GM11168 (cell line): Measurements from ENCODE around the gene NTN1.
"Not testable (repeated sequence)": the region's sequence is repeated elsewhere in the genome, so short reads cannot be mapped to it uniquely, and the experiment has no call there.

Experiments
- in situ Hi-C: fragments of 300-500 bp; cut with MboI; formaldehyde crosslinking; loops from one replicate; pipeline ENCODE4 v1.12.0; 2022; ENCODE audit warnings: low sequenced_read_pairs; ENCODE audit not compliant: unreplicated experiment

Gene NTN1

GRCh38 chr17:9142772-9143494 lies 121.6 kb downstream of the NTN1 start:
- in situ Hi-C loops = no loop called here

GRCh38 chr17:9144502-9145249 lies 123.4 kb downstream of the NTN1 start:
- in situ Hi-C loops = no loop called here

- in situ Hi-C loops = no loop called here
Observed at GRCh38 chr17:9146064-9146463, 124.8 kb downstream of the NTN1 start.

GRCh38 chr17:9148905-9149525 lies 127.7 kb downstream of the NTN1 start:
- in situ Hi-C loops = no loop called here

DNA sequence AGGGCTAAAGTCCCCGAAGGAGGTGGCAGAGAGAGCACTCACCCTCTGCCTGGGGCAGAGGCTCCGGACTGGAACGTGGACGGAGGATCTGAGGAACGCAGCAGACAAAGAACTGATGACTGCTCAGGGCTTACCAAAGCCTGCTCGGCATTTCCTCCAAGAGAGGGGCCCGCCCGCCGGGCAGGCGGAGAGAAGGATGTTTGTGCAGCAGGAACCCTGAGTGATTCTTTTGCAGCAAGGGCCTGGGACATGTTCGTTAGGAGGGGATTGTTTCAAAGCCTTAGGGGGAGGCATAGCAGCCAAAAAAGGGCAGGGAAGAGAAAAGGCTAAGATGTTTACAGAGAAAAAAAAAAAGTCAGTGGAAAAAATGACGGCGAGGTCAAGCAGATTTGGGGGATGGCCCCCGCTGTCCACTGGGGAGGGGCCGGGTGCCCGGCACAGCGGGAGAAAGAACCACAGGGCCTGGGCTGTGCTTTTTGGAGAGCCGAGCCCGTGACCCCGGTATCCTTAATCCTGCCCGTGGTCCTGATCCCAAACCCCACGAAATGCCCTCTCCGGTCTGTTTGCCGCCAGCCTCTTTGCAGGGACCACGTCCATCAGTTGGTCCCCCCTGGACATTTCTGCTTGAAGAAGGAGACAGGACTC lies 129.3 kb downstream of the NTN1 start:
- in situ Hi-C loops = no loop called here

DNA sequence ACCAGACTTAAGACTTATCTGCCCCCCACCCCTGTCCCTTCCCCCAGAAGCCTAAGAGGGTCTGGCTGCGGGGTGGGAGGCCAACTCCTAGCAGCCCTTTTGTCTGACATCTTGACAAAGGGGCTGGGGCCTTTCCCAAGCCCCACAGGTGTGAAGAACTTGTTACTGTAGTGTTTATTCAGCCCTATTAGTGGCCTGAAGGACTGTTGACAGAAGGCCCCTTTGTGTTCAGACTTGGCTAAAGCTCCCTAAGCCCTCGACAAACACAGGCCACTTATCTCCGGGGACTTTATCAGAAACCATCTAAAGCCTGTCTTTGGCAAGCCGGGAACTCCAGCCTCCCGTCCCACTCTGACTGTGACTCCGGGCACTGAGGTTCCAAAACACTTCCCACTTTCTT lies 129.8 kb downstream of the NTN1 start:
- in situ Hi-C loops = no loop called here

GRCh38 chr17:9151740-9152139 lies 130.4 kb downstream of the NTN1 start:
- in situ Hi-C loops = not testable (repeated sequence)

DNA sequence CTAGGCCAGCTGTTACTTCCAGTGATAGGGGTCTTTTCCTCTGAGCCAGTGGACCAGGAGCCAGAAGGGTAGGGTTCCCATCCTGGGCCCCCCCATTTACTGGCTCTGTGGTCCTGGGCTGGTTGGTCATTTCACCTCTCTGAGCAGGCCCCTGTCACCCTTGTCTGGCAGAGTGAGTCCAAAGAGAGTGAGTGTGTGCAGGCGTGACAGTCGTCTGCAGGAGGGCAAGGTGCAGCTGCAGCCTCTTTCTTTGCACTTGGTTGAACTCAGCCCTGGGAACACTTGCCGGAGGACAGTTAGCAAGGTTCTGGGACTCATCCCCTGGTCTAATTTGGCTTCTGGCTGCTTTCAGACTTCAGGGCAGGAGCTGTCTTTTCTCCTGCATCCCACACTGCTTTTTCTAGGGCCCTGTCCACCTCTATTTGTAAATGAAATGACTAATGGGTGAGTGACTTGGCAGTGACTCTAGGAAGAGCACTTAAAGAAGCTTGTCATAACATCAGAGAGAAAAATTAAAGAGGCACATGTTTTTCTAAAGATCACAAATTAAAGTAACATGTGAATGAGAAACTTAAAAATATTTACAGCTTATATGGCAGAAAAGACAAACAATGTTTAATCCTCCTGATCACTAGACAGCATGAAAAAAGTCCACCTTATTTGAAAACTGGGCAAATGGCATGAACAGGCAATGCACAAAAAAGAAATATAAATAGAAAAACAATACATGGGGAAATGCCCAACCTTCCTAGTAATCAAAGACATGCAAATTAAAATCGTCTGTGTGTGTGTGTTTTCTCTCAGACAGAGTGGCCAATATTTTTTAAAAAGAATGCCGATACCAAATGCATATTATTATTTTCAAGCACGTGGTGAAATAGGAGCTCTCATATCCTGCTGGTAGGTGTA lies 137.5 kb downstream of the NTN1 start:
- in situ Hi-C loops = no loop called here

DNA sequence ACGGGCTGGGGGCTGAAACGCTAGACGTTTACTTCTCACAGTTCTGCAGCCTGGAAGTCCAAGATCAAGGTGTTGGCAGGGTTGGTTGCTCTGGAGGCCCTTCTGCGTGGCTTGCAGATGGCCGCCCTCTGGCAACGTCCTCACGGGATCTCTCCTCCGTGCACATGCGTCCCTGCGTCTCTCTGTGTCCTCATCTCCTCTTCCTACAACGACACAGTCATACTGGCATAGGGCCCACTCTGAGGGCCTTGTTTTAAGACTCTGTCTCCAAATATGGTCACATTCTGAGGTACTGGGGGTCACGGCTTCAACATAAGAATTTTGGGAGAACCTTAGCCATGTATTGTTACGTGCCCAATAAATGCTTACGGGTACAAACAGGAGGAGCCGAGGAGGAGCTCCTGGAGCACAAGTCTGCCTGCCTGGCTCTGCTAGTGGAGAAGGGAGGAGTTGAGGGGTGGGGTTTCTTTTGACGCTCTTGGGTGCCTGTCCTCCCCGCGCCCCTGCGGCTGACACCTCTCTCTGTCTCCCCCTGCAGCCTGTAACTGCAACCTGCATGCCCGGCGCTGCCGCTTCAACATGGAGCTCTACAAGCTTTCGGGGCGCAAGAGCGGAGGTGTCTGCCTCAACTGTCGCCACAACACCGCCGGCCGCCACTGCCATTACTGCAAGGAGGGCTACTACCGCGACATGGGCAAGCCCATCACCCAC lies 141.1 kb downstream of the NTN1 start:
- in situ Hi-C loops = no loop called here

DNA sequence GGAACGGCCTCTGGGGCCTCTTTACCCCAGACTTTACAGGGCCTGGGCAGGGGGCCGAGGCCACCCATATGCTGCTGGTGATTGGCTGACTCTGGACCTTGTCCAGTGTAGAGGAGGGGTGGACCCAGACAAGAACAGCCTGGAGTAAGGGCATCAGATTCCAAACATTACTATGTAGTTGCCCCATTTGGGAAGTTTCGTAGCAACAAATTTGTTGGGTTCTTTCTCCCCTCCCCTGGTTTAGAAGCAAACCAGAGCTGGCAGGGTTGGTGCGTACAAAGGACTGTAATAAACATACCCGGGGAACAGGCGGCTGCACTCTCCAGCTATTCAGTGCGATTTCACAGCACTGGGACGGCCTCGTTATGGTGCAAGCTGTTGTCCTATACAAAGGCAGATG lies 145.5 kb downstream of the NTN1 start:
- in situ Hi-C loops = no loop called here

GRCh38 chr17:9167379-9167778 lies 146.1 kb downstream of the NTN1 start:
- in situ Hi-C loops = no loop called here

DNA sequence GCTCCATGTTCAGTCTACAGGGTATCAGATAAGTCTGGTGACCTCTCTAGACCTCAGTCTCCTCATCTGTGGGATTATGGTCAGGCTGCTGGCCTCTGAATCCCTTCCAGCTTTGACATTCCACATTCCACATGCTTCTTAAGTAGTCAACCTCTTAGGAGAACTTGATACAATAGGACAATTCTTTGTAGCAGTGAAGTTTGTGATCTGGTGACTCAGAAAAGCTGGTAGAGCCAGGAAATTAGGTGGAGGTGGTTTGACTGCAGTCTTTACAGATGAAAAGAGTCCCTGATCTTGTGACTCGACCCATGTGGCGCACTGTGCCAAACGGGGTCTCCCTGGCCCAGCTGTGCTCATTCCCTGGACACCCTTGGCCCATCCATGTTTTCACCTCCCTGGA lies 147.8 kb downstream of the NTN1 start:
- in situ Hi-C loops = no loop called here

DNA sequence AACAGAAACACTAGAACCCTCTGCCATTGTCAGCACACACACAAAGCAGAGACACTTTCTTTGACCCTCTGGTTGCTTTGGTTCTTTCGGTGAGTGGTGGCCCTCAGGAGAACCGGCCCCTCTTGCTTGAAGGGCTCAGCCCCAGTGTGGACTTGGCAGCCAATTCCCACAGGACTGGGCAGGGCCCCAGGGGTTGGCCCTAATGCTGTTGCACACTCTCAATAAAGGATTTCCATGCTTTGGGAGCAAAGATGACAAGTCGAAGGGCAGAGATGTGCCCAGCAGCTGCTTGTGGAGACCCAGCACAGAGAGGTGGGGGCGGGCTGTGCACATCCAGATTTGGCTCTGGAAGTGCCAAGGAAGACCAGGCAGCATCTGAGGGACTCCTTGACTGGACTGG lies 149.0 kb downstream of the NTN1 start:
- in situ Hi-C loops = no loop called here

DNA sequence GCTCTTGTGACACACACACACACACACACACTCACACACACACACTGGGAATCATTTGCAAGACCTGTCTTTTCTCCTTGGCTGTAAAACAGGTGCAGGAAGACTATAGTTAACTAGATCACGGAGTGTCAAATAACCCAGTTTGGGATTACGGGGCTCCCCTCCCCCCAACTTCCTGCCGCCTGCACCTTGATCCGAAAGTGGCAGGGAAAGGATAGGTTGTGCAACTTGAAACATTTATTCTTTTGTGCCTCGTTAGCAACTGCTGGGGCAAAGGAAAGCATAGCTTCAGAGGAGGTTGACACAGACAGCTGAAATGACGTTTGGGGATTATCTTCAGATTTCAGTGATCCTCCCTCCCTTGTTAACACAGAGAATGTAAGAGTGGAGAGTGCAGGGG lies 149.5 kb downstream of the NTN1 start:
- in situ Hi-C loops = no loop called here

- in situ Hi-C loops = no loop called here
Observed at GRCh38 chr17:9173386-9173983, 152.2 kb downstream of the NTN1 start.

DNA sequence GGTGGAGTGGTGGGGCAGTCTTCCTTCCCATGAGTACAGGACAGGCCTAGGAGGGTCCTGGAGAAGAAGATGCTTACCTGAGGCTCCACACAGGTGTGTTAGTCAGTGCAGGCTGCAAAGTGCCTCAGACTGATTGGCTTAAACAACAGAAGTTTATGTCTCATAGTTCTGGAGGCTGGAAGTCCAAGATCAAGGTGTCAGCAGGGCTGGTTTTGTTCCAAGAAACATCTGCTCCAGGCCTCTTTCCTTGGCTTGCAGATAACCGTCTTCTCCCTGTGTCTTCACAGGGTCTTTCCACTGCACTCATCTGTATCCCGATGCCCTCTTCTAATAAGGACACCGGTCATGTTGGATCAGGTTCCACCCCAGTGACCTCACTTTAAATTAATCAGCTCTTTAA lies 153.0 kb downstream of the NTN1 start:
- in situ Hi-C loops = no loop called here

- in situ Hi-C loops = no loop called here
Observed at GRCh38 chr17:9174779-9175574, 153.7 kb downstream of the NTN1 start.
